Stimulated activated CD4-positive, alpha-beta T cell treated with anti-CD3 and anti-CD28 coated beads, Interleukin-1b, Interleukin-23, amount 100 ng/mL, for 4 hours (primary cell): Measurements from ENCODE around the gene PLSCR3.

ENCODE experiments used
- DNase-seq, 2 donors: peaks; one replicate each; pipeline ENCODE4 v3.0.0-alpha.2; 2020; ENCODE audit warnings: low read depth in 2 of 2

PLSCR3 gene

GRCh38 chr17:7406235-7406825 is 12.0 kb upstream of the PLSCR3 start:
- no peak for DNase-seq

- no peak for DNase-seq
Measured at GRCh38 chr17:7405350-7406234, 11.3 kb upstream of the PLSCR3 start.

- DNase-seq = peak in 1 of 2 donors; percentile 67
Measured at GRCh38 chr17:7404737-7405349, 10.5 kb upstream of the PLSCR3 start.

- DNase-seq = peak; percentile 91 to 92
Measured at GRCh38 chr17:7403977-7404736, 9.8 kb upstream of the PLSCR3 start, which contains the start of gene TMEM256. Gene TMEM256, minus strand, starts transcription at chr17:7404097. Its CDS starts 13 bp downstream, at chr17:7404084.

GRCh38 chr17:7403727-7403976 is 9.3 kb upstream of the PLSCR3 start:
- no peak for DNase-seq

GRCh38 chr17:7403043-7403726 is 8.9 kb upstream of the PLSCR3 start:
- no peak for DNase-seq

GRCh38 chr17:7398612-7399011 is 4.3 kb upstream of the PLSCR3 start:
- DNase-seq = no peak

GRCh38 chr17:7396147-7396546 is 1.8 kb upstream of the PLSCR3 start:
- no peak for DNase-seq

- DNase-seq = peak in 1 of 2 donors; percentile 24
Measured at GRCh38 chr17:7393613-7394451, 493 bp downstream of the PLSCR3 start.

- DNase-seq = no peak
Measured at GRCh38 chr17:7392696-7393612, 1.4 kb downstream of the PLSCR3 start.

- no peak for DNase-seq
Measured at GRCh38 chr17:7391307-7391706, 3.0 kb downstream of the PLSCR3 start.

GRCh38 chr17:7389924-7390910 is 4.1 kb downstream of the PLSCR3 start:
- DNase-seq = no peak

GRCh38 chr17:7388856-7389255 is 5.5 kb downstream of the PLSCR3 start:
- DNase-seq = no peak

- DNase-seq = no peak
Measured at GRCh38 chr17:7384489-7385081, 9.7 kb downstream of the PLSCR3 start.

- peak; percentile 70 to 75 for DNase-seq
Measured at GRCh38 chr17:7383742-7384488, 10.4 kb downstream of the PLSCR3 start.

- no peak for DNase-seq
Measured at GRCh38 chr17:7383371-7383741, 11.0 kb downstream of the PLSCR3 start.

GRCh38 chr17:7382901-7383300 is 11.4 kb downstream of the PLSCR3 start:
- no peak for DNase-seq
